NCI-H1105 (cell line): ENCODE data around the gene FASTKD3.

Experiments used
- DNase-seq: peaks from one replicate; lab custom pipeline; 2025; lab: John Stamatoyannopoulos, UW

FASTKD3 gene

GRCh38 chr5:7849681-7850394, 19.0 kb downstream of the FASTKD3 start:
- no peak for DNase-seq

GRCh38 chr5:7848296-7848695, 20.5 kb downstream of the FASTKD3 start:
- no peak for DNase-seq

DNA sequence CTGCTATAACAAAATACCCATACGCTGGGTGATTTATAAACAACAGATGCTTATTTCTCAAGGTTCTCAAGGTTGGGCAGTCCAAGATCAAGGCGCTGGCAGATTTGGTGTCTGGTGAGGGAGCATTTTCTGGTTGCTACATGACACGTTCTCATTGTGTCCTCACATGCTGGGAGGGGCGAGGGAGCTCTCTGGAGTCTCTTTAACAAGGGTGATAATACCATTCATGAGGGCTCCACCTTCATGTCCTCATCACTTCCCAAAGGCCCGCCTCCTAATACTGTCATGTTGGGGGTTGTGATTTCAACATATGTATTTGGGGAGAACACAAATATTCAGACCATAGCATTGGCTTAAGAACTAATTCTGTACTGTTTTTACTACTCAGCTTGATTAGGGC, 22.5 kb downstream of the FASTKD3 start:
- DNase-seq: no peak

- DNase-seq: no peak
Measured at GRCh38 chr5:7845557-7845956, 23.3 kb downstream of the FASTKD3 start.

- DNase-seq: no peak
Measured at GRCh38 chr5:7844901-7845300, 23.9 kb downstream of the FASTKD3 start.

- DNase-seq: no peak
Measured at GRCh38 chr5:7842531-7842930, 26.3 kb downstream of the FASTKD3 start.

DNA sequence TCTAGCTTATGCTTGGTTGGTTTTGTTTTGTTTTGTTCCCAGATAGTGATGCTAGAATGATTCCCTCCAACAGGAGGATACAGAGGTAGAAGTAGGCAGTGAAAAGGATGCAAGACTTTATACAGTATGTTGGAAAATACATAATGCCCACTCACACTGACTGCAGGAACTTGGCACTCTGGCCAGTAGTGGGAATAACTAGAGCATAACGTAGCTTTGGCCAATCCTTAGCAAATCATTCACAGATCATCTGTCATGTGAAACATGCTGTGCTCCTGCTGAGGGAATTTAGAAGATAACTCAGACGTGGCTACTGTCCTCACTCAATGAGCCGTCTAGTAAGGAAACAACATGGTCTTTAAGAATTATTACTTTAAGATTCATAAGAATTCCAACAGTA, 31.4 kb downstream of the FASTKD3 start:
- DNase-seq: no peak

- DNase-seq: no peak
Measured at GRCh38 chr5:7834982-7835381, 33.8 kb downstream of the FASTKD3 start.

DNA sequence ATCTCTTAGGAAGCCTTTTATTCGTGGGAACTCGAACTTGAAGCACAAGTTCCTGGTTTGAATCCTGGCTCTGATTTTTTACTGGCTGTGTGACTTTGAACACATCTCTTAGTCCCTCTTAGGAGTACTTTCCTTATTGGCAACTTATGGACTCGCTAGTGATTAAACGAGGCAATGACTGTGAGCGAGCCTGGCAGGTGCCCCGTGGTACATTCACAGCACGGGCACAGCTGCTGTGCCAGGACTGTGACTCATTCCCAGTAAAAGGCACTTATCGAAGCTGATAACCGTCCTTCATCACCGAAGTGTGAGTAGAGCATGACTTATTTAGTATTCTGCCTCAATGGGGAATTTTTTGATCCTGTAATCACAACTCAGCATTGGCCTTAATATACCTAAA, 40.6 kb downstream of the FASTKD3 start:
- DNase-seq: no peak

GRCh38 chr5:7827610-7828009, 41.2 kb downstream of the FASTKD3 start:
- no peak for DNase-seq

DNA sequence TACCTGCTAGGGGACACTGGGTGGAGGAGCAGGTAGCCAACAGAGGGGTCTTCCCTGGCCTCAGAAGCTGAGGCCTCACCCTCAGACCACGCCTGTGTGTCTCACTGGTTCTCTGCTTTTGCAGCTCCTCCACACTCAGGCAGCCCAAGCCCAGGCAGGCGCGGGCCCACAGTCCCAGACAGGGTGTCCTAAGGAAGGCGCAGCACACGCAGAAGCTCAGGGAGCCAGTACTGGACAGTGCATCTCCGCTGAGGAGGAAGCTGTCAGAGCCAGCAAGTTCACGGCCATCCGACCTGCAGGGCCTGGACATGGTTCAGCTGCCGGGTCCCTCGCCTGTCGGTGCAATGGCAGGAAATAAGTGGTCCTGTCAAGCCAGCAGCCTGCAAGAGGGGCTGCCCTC, 43.2 kb downstream of the FASTKD3 start:
- DNase-seq: no peak

GRCh38 chr5:7824995-7825394, 43.8 kb downstream of the FASTKD3 start:
- no peak for DNase-seq

DNA sequence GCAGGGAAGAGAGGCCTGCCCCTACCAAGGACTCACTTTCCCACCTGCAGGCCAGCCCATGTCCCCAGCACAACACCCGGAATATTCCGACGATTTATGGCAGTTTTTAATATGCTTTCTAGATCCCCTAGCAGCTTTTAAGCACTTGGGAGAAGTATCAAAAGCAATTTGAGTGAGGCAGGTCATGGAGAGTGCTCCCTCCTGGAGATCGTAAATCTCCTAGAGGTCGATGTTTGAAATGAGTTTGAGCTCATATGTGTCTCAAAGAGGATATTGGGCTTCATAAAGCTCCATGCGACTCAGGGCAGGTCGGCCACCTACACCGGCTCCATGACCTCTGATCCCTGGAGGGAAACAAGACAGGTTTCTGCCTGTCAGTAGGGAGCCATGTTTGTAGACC, 45.2 kb downstream of the FASTKD3 start:
- DNase-seq: no peak

- no peak for DNase-seq
Measured at GRCh38 chr5:7822449-7822848, 46.4 kb downstream of the FASTKD3 start.

GRCh38 chr5:7816535-7816901, 52.3 kb downstream of the FASTKD3 start:
- no peak for DNase-seq

DNA sequence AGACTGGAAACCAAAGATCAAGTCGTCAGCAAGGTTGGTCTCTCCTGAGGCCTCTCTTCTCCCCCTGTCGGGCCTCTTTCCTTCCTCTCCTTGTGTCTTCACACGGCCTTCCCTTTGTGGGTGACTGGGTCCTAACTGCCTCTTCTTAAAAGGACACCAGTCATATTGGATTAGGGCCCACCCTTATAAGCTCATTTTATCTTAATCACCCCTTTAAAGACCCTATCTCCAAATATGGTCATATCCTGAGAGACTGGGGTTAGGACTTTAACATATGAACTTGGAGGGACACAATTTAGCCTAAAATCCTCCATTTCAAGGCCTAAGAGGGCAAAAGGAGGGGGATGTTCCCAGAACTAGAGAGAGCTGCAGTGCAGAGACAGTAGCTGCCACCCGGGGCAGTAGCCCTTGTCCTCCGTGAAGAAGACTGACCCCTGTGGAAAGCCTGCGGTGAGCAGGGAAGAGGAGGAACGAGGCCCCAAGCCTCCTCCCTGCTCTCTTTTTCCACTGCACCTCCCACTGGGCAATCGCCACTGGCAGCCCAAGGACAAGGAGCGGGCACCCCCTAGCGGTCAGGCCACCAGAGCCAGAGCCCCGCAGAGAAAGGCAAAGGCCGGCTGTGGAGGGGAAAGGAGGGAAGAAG, 52.8 kb downstream of the FASTKD3 start:
- DNase-seq: no peak

DNA sequence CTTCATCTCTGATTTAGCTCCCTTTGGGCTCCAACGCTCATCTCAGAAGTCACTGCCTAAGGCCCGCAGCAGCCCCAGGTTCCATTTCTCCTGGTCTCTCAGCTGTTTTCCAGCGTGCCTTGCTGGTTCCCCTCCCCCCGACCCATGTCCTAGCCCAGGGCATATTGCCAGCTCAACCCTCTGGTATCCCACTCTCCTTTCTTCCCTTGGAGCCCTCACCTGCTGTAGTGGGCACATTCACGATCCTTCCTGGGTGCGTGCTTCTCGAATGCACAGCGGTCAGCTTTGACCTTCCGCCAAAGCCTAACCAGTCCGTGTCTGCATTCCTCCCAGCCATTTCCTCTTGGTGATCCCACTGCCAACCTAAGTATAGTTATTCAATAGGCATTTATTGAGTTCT, 54.0 kb downstream of the FASTKD3 start:
- DNase-seq: no peak

DNA sequence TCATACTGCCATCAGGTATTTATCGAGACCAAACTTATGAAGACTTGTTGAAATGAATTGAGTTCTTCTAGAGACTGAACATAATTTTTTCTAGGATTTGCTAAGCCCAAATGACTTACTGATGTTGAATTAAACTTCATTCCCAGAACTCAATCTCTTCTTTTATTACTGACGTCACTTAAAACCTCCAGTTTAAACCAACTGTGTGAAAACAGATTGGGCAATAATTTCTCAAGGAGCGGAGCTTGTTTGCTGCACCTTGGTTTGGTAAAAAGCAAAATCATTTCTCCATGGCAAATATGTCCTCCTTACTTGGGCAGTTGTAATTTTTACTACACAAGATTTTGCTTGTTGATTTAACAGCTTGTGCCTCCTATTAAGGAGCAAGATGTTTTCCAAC, 55.3 kb downstream of the FASTKD3 start:
- no peak for DNase-seq

DNA sequence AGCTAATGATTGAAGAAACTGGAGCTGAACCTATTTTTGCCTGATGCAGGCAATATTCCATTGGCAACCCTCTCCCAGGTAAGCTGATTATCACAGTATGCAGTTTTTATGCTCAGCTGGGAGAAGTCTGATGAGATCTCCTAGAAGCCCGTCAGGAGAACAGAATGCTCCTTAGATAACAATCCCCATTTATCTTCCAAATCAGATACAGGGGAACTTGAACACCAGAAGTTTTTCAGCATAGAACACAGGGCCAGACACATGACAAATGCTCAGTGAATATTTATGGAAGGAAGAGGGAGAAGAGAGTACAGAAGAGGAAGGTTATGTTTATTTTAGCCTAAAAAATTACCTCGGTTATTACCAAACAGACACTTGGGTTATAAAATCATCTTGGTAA, 55.8 kb downstream of the FASTKD3 start:
- no peak for DNase-seq

DNA sequence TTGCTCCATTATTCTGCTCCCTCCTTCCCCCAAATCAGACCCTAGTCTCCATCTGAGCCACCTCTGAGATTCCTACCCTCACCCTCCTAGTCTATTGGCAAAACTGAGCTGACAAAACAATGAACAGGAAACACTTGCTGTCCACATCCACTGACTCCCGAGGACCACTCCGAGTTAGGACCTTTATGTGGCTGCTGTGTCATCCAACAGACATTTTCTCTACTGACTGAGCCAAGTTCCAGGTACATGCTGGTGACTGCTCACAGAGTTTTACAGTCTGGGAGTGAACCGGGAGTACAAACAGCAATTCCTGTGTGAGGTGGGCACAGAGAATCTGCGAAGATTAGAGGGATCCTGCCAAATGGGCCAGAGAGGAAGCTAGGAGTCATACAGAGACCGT, 57.1 kb downstream of the FASTKD3 start:
- DNase-seq: no peak
